ENCODE measurements around the gene SPAG16. TPM values are rescaled to one million over a fixed set of nuclear protein-coding genes. Genes with fewer than 3 reads are reported as not detected.
A peak's percentile ranks its signal among the peaks of the same experiment; 100 is the strongest.

SPAG16 gene
- total RNA-seq, 2 donors from 2014 or later = 27.1 to 29.2 TPM

DNA sequence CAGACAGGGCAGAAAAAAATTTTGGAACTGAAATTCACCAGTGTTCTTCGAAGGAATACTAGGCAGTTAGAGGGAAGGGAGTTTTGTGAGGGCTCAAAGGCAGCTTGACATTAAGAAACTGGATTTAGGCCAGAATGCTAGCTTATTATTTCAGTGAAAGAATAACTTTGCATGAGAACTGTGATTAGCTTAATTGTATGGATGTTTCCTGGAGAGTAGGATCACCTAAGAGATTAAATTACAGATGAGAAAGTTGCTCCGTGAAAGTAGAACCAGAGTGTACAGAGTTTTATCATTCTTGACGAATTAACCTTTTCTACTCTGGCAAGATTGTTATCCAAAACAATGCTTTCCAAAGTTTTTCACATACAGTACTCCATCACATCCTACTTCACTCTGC lies 6.2 kb downstream of the SPAG16 start:
- no peaks in the 10 kb centered on the region for H3K36me3 ChIP-seq
- no peak for TF ChIP-seq POLR2AphosphoS5 (IDR thresholded peaks at IDR 0.05)
- TF ChIP-seq POLR2A (IDR thresholded peaks at IDR 0.05) = no peak
- 75% methylated on average over 3 of the region's 3 CpGs for WGBS
- intact Hi-C loops (cut with DNase I) = no loop called here
- no peaks in the 10 kb centered on the region for H3K9me3 ChIP-seq
- DNase-seq (ENCODE audit: low spot score) = no peak
- H3K4me1 ChIP-seq (replicated peaks) = no peaks in the 10 kb centered on the region
- H3K27ac ChIP-seq = no peak overlapping the region
- H3K27me3 ChIP-seq (replicated peaks; ENCODE audit: insufficient read depth) = no peaks in the 10 kb centered on the region
- no peak overlapping the region for H3K4me3 ChIP-seq

DNA sequence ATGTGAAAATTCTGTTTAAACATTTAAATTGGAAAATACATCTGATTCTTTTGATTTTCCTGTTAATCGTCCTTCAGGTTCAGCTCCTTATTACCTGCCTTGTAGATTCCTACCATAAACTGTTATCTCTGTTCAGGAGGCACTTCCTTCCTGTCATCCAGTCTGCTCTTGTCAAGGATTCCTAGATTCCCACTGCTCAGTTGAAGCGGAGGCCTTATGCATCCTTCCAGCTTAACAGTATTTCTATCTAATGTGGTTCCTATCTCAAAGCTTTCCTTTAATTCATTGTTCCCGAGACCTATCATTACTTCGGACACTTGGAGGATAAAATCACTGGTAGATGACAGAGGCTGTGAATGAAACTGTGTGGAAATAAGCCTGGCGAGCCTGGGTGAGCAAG lies 12.0 kb downstream of the SPAG16 start:
- Histone ChIP-seq H3K4me3 (no peak overlapping the region), H3K27ac (no peak overlapping the region), H3K27me3 (replicated peaks; ENCODE audit: insufficient read depth) (no peaks in the 10 kb centered on the region), H3K36me3 (no peaks in the 10 kb centered on the region), H3K4me1 (replicated peaks) (no peaks in the 10 kb centered on the region), H3K9me3 (no peaks in the 10 kb centered on the region)
- intact Hi-C loops (cut with DNase I) = no loop called here
- no peak for DNase-seq (ENCODE audit: low spot score)
- 93% methylated on average over 5 of the region's 5 CpGs for WGBS
- TF ChIP-seq, protein P1, sequence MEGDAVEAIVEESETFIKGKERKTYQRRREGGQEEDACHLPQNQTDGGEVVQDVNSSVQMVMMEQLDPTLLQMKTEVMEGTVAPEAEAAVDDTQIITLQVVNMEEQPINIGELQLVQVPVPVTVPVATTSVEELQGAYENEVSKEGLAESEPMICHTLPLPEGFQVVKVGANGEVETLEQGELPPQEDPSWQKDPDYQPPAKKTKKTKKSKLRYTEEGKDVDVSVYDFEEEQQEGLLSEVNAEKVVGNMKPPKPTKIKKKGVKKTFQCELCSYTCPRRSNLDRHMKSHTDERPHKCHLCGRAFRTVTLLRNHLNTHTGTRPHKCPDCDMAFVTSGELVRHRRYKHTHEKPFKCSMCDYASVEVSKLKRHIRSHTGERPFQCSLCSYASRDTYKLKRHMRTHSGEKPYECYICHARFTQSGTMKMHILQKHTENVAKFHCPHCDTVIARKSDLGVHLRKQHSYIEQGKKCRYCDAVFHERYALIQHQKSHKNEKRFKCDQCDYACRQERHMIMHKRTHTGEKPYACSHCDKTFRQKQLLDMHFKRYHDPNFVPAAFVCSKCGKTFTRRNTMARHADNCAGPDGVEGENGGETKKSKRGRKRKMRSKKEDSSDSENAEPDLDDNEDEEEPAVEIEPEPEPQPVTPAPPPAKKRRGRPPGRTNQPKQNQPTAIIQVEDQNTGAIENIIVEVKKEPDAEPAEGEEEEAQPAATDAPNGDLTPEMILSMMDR (IDR thresholded peaks at IDR 0.05) = no peak
- TF ChIP-seq POLR2AphosphoS5 (IDR thresholded peaks at IDR 0.05) = no peak
- TF ChIP-seq POLR2A (IDR thresholded peaks at IDR 0.05) = no peak

DNA sequence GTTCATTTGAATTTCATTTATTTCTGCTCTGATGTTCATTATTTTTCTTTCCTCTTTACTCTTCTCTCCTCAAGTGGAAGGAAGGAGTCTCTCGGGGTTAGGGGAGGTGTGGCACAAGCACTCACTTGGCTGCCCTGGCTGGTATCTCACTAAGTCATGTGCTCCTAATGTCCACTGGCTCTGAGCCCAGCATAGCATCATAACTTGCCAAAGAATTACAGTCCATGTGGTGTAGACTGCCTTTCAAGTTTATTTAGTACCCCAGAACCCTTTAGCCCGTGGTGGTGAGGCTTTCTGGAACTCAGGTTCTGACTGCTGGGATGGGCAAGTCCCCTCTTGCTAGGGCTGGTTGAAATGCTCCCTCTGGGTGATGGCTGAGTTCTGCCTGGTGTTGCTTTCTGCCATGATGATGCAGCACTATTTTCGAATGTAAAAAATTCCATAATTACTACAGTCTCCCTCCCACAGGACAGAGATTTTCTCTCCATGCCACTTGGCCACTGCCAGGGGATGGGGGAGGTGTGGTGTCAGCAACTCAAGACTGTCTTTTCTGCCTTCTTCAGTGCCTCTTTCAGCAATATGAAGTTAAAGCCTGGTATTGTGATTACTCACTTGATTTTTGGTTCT lies 22.2 kb downstream of the SPAG16 start:
- Histone ChIP-seq H3K4me1 (replicated peaks) (no peaks in the 10 kb centered on the region), H3K9me3 (no peaks in the 10 kb centered on the region), H3K27ac (no peak overlapping the region), H3K4me3 (no peak overlapping the region), H3K36me3 (no peaks in the 10 kb centered on the region), H3K27me3 (replicated peaks; ENCODE audit: insufficient read depth) (no peaks in the 10 kb centered on the region)
- TF ChIP-seq POLR2A (IDR thresholded peaks at IDR 0.05) (no peak), POLR2AphosphoS5 (IDR thresholded peaks at IDR 0.05) (no peak)
- TF ChIP-seq, protein P1 (IDR thresholded peaks at IDR 0.05) = no peak
- 60% methylated on average over 3 of the region's 3 CpGs for WGBS
- intact Hi-C loops (cut with DNase I) = no loop called here
- DNase-seq (ENCODE audit: low spot score) = no peak

DNA sequence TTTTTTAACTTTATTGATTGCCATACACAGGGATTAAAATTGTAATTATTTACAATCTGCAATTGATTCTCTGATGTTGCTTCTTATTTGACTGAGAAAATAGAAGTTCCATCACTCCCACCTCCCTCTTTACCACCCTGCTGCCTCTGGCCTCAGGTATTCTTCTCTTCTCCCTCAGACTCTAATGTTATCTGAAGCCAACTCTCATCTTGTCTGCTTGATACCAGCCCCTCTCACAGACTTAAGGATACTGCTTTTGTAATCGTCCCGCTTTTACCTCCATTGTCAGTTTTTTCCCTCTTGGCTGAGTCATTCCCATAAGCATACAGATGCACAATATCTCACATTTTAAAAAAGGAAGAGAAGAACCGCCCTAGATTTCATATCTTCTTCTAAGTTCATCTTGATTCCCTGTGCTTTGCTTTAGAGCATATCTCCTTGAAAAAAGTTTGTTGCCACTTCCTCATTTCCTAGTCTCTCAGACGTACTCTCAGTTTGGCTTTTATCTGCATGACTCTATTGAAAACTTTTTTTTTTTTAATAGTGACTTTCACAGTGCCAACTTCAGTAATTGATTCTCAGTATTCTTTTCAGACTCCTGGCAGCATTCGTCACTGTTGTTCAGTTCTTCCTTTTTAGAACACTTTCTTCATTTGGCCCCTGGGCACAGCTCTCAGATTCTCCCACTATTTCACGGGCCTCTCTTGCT lies 31.1 kb downstream of the SPAG16 start:
- no peaks in the 10 kb centered on the region for H3K27me3 ChIP-seq (replicated peaks; ENCODE audit: insufficient read depth)
- no peak for DNase-seq (ENCODE audit: low spot score)
- H3K27ac ChIP-seq = peak overlapping the region in 1 of 2 donors; percentile 2
- H3K4me3 ChIP-seq = no peak overlapping the region
- no peaks in the 10 kb centered on the region for H3K36me3 ChIP-seq
- H3K9me3 ChIP-seq = no peaks in the 10 kb centered on the region
- H3K4me1 ChIP-seq (replicated peaks) = no peaks in the 10 kb centered on the region
- TF ChIP-seq POLR2A (IDR thresholded peaks at IDR 0.05) (no peak), POLR2AphosphoS5 (IDR thresholded peaks at IDR 0.05) (no peak)
- TF ChIP-seq, protein P1 (IDR thresholded peaks at IDR 0.05) = no peak
- 78% methylated on average over 6 of the region's 6 CpGs for WGBS
- intact Hi-C loops (cut with DNase I) = no loop called here

DNA sequence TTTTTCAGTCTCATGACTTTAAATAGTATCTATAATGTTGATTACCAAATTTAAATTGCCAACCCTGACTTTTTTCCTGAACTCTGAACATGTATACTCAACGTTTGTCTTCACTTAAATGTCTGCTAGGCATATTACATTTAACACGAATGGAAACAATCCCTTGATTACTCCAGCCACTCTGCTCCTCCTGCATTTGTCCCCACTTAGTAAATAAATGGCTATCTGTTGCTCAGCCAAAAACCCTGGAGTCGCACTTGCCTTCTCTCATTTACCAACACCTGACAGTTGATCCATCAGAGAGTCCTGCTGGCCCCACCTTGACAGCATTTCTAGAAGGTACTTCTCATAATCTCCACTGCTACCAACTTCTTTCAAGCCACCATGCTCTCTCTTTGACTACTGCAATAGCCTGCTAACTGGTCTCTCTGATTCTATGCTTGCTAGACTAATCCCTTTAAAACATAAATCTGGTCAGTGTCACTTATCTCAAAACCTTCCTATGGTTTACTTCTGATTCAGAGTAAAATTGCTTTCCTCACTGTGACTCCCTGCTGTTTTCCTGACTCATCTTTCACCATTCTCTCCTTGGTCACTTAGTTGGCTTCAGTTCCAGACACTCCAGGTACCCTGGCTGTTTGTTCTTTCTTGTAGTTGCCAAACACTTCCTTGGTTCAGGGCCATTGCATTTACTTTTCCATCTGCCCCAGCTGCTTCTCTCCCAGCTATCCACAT lies 31.9 kb downstream of the SPAG16 start:
- intact Hi-C loops (cut with DNase I) = no loop called here
- Histone ChIP-seq H3K9me3 (no peaks in the 10 kb centered on the region), H3K4me3 (no peak overlapping the region), H3K36me3 (no peaks in the 10 kb centered on the region), H3K27ac (peak overlapping the region in 1 of 2 donors; percentile 2), H3K4me1 (replicated peaks) (no peaks in the 10 kb centered on the region), H3K27me3 (replicated peaks; ENCODE audit: insufficient read depth) (no peaks in the 10 kb centered on the region)
- TF ChIP-seq POLR2AphosphoS5 (IDR thresholded peaks at IDR 0.05) (peak; percentile 43), POLR2A (IDR thresholded peaks at IDR 0.05) (no peak)
- 86% methylated on average over 3 of the region's 3 CpGs for WGBS
- DNase-seq (ENCODE audit: low spot score) = peak; percentile 38

Measured in prostate gland (tissue), 2 donors.